H9 (cell line): ENCODE data around the gene TSPEAR. TPM values are rescaled to one million over a fixed set of nuclear protein-coding genes. Genes with fewer than 3 reads are reported as not detected.

Source experiments
- DNase-seq: peaks from one replicate; pipeline ENCODE4 v3.0.0-alpha.2; 2017
- H2AFZ ChIP-seq: one replicate; pipeline ENCODE4 v1.6.1; 2013; ENCODE audit warnings: mild to moderate bottlenecking, low read length, control low read depth, moderate library complexity
- H2AK5ac ChIP-seq: 2 replicates; pipeline ENCODE4 v1.6.1; 2013; ENCODE audit warnings: low read length, control low read depth, mixed read lengths; ENCODE audit not compliant: insufficient read length
- H2BK120ac ChIP-seq: one replicate; pipeline ENCODE4 v1.6.1; 2013; ENCODE audit warnings: low read depth, mild to moderate bottlenecking, low read length, control low read depth, inconsistent platforms; ENCODE audit not compliant: poor library complexity, severe bottlenecking
- H2BK12ac ChIP-seq: 2 replicates; pipeline ENCODE4 v1.6.1; 2013; ENCODE audit warnings: low read length, control low read depth, mixed read lengths, low read depth; ENCODE audit not compliant: insufficient read length
- H2BK15ac ChIP-seq: 2 replicates; pipeline ENCODE4 v1.6.1; 2013; ENCODE audit warnings: low read depth, low read length, control low read depth
- H2BK20ac ChIP-seq: one replicate; pipeline ENCODE4 v1.6.1; 2013; ENCODE audit warnings: low read depth, mild to moderate bottlenecking, low read length, control low read depth, inconsistent platforms; ENCODE audit not compliant: poor library complexity, severe bottlenecking
- H2BK5ac ChIP-seq: 2 replicates; pipeline ENCODE4 v1.6.1; 2013; ENCODE audit warnings: low read length, control low read depth, mixed read lengths; ENCODE audit not compliant: insufficient read length
- H3K14ac ChIP-seq: 2 replicates; pipeline ENCODE4 v1.6.1; 2013; ENCODE audit warnings: low read length, control low read depth; ENCODE audit not compliant: insufficient read depth
- H3K18ac ChIP-seq: 2 replicates; pipeline ENCODE4 v1.6.1; 2013; ENCODE audit warnings: low read depth, mild to moderate bottlenecking, mixed read lengths, low read length, control low read depth; ENCODE audit not compliant: insufficient read length
- H3K23ac ChIP-seq: 2 replicates; pipeline ENCODE4 v1.6.1; 2013; ENCODE audit warnings: low read length, control low read depth, mixed read lengths, low read depth; ENCODE audit not compliant: insufficient read length
- H3K23me2 ChIP-seq: 2 replicates; pipeline ENCODE4 v1.6.1; 2013; ENCODE audit warnings: low read depth, mild to moderate bottlenecking, mixed read lengths, low read length, control low read depth; ENCODE audit not compliant: insufficient read length, poor library complexity, severe bottlenecking
- H3K27ac ChIP-seq: 2 replicates; pipeline ENCODE4 v1.5.1; 2013; ENCODE audit warnings: low read length, control low read depth, mixed read lengths, low read depth; ENCODE audit not compliant: insufficient read length
- H3K27me3 ChIP-seq: 2 replicates; pipeline ENCODE4 v1.6.1; 2013; ENCODE audit warnings: low read length, control low read depth, inconsistent platforms; ENCODE audit not compliant: insufficient read depth
- H3K4ac ChIP-seq: 2 replicates; pipeline ENCODE4 v1.6.1; 2013; ENCODE audit warnings: low read depth, mild to moderate bottlenecking, control low read depth, inconsistent platforms, low read length, moderate library complexity
- H3K4me1 ChIP-seq: 2 replicates; pipeline ENCODE4 v1.6.1; 2013; ENCODE audit warnings: low read length, control low read depth, inconsistent platforms; ENCODE audit not compliant: insufficient read depth
- H3K4me2 ChIP-seq: 2 replicates; pipeline ENCODE4 v1.6.1; 2013; ENCODE audit warnings: low read length, control low read depth, mixed read lengths; ENCODE audit not compliant: insufficient read length, insufficient read depth
- H3K56ac ChIP-seq: 2 replicates; pipeline ENCODE4 v1.6.1; 2013; ENCODE audit warnings: low read depth, mild to moderate bottlenecking, mixed read lengths, low read length, control low read depth; ENCODE audit not compliant: insufficient read length
- H3K79me1 ChIP-seq: 2 replicates; pipeline ENCODE4 v1.6.1; 2013; ENCODE audit warnings: low read depth, mild to moderate bottlenecking, moderate library complexity, low read length, control low read depth, inconsistent platforms; ENCODE audit not compliant: insufficient read depth, poor library complexity, severe bottlenecking
- H3K79me2 ChIP-seq: 2 replicates; pipeline ENCODE4 v1.6.1; 2013; ENCODE audit warnings: low read length, control low read depth, inconsistent platforms; ENCODE audit not compliant: insufficient read depth
- H3K9ac ChIP-seq: 2 replicates; pipeline ENCODE4 v1.6.1; 2013; ENCODE audit warnings: low read length, control low read depth, mixed read lengths; ENCODE audit not compliant: insufficient read length; ENCODE audit errors: extremely low read depth
- H3K9me3 ChIP-seq: one replicate; pipeline ENCODE4 v1.6.1; 2013; ENCODE audit warnings: low read depth, low read length, inconsistent platforms; ENCODE audit not compliant: control insufficient read depth
- H3T11ph ChIP-seq: one replicate; pipeline ENCODE4 v1.6.1; 2013; ENCODE audit warnings: mild to moderate bottlenecking, low read length, control low read depth, inconsistent platforms
- H4K20me1 ChIP-seq: one replicate; pipeline ENCODE4 v1.6.1; 2013; ENCODE audit not compliant: control insufficient read depth, insufficient read length, insufficient read depth
- H4K5ac ChIP-seq: 2 replicates; pipeline ENCODE4 v1.6.1; 2013; ENCODE audit warnings: low read depth, mild to moderate bottlenecking, mixed read lengths, low read length, control low read depth; ENCODE audit not compliant: insufficient read length
- H4K8ac ChIP-seq: replicated peaks from 2 replicates; pipeline ENCODE4 v1.6.1; 2013; ENCODE audit warnings: low read length, control low read depth, mixed read lengths, low read depth; ENCODE audit not compliant: insufficient read length
- H4K91ac ChIP-seq: 2 replicates; pipeline ENCODE4 v1.6.1; 2013; ENCODE audit warnings: low read depth, mild to moderate bottlenecking, moderate library complexity, mixed read lengths, low read length, control low read depth; ENCODE audit not compliant: insufficient read length
- H3K27ac Mint-ChIP-seq, 3 experiments: 2 replicates in 2 of 3; 3 replicates in 1 of 3; pipeline ENCODE4 v1.8.0; 2020 to 2021; ENCODE audit warnings: mixed read lengths in 3 of 3, mild to moderate bottlenecking in 1 of 3, moderate library complexity in 1 of 3
- H3K27me3 Mint-ChIP-seq: 2 replicates; pipeline ENCODE4 v1.8.0; 2021; ENCODE audit warnings: low read depth, mild to moderate bottlenecking, moderate library complexity, mixed read lengths
- H3K36me3 Mint-ChIP-seq, 3 experiments: 2 replicates in 2 of 3; 3 replicates in 1 of 3; pipeline ENCODE4 v1.8.0; 2020 to 2021; ENCODE audit warnings: low read depth in 3 of 3, mixed read lengths in 3 of 3; ENCODE audit not compliant: insufficient read depth in 1 of 3
- H3K4me1 Mint-ChIP-seq, 2 experiments: 2 replicates each; pipeline ENCODE4 v1.8.0; 2020; ENCODE audit warnings: mixed read lengths in 2 of 2
- H3K4me3 Mint-ChIP-seq, 2 experiments: 2 replicates in 1 of 2; 3 replicates in 1 of 2; pipeline ENCODE4 v1.8.0; 2020 to 2021; ENCODE audit warnings: mild to moderate bottlenecking in 2 of 2, mixed read lengths in 2 of 2, moderate library complexity in 1 of 2
- H3K9me3 Mint-ChIP-seq, 2 experiments: 2 replicates in 1 of 2; 3 replicates in 1 of 2; pipeline ENCODE4 v1.8.0; 2020; ENCODE audit warnings: mild to moderate bottlenecking in 2 of 2, mixed read lengths in 2 of 2, moderate library complexity in 1 of 2
- WGBS: extraction: QIAGEN DNeasy Blood & Tissue Kit; methylation state at CpG from one replicate; pipeline ENCODE4 v1.1.7; 2013; ENCODE audit warnings: missing lambda C conversion rate, low lambda C conversion rate, mixed read lengths; ENCODE audit not compliant: insufficient read length; ENCODE audit errors: extremely low coverage; 5-methylcytosine and 5-hydroxymethylcytosine counted together
- total RNA-seq: library from RNA; stranded (reverse); gene quantifications from 2 replicates; pipeline ENCODE4 v1.2.1, GENCODE V29; 2021
- TF ChIP-seq, protein P1 (sequence below): fragments of 200-600 bp; sonication (generic); conservative IDR thresholded peaks from 3 replicates; pipeline ENCODE4 v1.8.0; 2021; ENCODE audit warnings: antibody characterized with exemption, mild to moderate bottlenecking

TSPEAR gene
- total RNA-seq, 1 experiment from 2014 or later, result 1.3 TPM

DNA sequence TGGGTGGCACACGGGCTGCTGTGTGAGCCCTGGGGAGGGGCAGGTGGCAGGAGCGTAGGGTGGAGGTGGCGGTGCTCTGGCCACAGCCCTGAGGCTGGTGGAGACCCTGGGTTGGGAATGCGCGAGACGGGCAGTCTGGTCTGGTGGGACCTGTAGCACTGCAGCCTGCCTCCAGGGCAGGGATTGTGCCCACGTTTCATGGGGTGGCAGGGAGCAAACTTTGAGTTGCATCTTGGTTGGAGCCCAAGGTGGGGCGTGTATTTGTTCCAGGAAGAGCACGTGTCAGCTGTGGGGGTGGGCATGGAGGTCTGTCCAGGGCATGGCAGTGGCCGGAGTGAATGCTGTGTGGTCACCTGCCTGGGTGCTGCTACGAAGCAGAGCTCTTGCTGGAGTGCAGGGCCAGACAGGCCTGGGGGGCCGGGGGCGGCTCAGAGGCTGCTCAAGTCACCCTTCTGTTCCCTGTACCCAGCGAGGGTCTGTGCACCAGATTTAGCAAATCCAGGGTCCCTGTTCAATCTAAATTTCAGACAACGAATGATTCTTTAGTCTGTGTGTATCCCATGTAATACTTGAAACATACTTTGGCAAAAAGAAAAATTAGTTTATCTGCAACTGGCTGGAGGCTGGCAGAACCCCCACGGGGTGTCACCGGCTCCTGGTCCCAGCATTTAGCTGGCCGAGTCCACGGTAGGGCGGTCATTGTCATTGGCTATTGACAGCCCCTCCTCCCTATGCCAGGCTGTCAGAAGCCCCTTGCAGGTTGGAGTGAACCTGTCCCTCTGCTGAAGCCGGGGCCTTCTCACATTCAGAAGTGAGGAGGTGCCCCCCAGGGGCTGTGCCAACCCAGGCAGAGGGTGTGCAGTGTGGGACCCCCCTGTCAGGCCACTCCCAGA is 198.6 kb downstream of the TSPEAR start:
- H2BK15ac ChIP-seq, result no peak overlapping the region
- H2BK5ac ChIP-seq, result no peak overlapping the region
- H3K79me1 ChIP-seq, result no peaks in the 10 kb centered on the region
- H4K20me1 ChIP-seq, result peaks cover 2% of the 10 kb centered on the region
- H2BK120ac ChIP-seq, result no peak overlapping the region
- H3K4me2 ChIP-seq, result no peak overlapping the region
- H3K36me3 Mint-ChIP-seq, result peaks cover 0 to 10% (median 3%) of the 10 kb centered on the region in 3 experiments; a peak in 5 of 7 replicates
- H3K27ac ChIP-seq, result no peak overlapping the region
- no peak overlapping the region for H2BK20ac ChIP-seq
- peak overlapping the region in 1 of 3 experiments; percentile 77; a peak in 2 of 7 replicates for H3K27ac Mint-ChIP-seq
- no peak overlapping the region for H3K9ac ChIP-seq
- TF ChIP-seq, protein P1, sequence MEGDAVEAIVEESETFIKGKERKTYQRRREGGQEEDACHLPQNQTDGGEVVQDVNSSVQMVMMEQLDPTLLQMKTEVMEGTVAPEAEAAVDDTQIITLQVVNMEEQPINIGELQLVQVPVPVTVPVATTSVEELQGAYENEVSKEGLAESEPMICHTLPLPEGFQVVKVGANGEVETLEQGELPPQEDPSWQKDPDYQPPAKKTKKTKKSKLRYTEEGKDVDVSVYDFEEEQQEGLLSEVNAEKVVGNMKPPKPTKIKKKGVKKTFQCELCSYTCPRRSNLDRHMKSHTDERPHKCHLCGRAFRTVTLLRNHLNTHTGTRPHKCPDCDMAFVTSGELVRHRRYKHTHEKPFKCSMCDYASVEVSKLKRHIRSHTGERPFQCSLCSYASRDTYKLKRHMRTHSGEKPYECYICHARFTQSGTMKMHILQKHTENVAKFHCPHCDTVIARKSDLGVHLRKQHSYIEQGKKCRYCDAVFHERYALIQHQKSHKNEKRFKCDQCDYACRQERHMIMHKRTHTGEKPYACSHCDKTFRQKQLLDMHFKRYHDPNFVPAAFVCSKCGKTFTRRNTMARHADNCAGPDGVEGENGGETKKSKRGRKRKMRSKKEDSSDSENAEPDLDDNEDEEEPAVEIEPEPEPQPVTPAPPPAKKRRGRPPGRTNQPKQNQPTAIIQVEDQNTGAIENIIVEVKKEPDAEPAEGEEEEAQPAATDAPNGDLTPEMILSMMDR, result no peak
- no peak overlapping the region for H4K8ac ChIP-seq
- no peak overlapping the region for H3K4ac ChIP-seq
- WGBS, result no CpG with 5 or more reads among the region's 21 CpGs
- DNase-seq, result no peak
- H3K4me3 Mint-ChIP-seq, result no peak overlapping the region
- no peaks in the 10 kb centered on the region for H3K79me2 ChIP-seq
- H2AK5ac ChIP-seq, result no peak overlapping the region
- no peaks in the 10 kb centered on the region for H3K9me3 Mint-ChIP-seq
- H3K27me3 Mint-ChIP-seq, result peaks cover 3% of the 10 kb centered on the region
- H3K14ac ChIP-seq, result no peak overlapping the region; the same call in 1 of the 2 replicates
- H3K23me2 ChIP-seq, result no peaks in the 10 kb centered on the region
- no peaks in the 10 kb centered on the region for H3K9me3 ChIP-seq
- H3K4me1 Mint-ChIP-seq, result peaks cover 0 to 8% of the 10 kb centered on the region in 2 experiments; a peak in 2 of 4 replicates
- no peak overlapping the region for H4K5ac ChIP-seq
- no peak overlapping the region for H2BK12ac ChIP-seq
- no peaks in the 10 kb centered on the region for H3K4me1 ChIP-seq
- H3K18ac ChIP-seq, result no peak overlapping the region
- H3K23ac ChIP-seq, result no peak overlapping the region
- H4K91ac ChIP-seq, result no peak overlapping the region
- no peaks in the 10 kb centered on the region for H3K27me3 ChIP-seq
- no peak overlapping the region for H2AFZ ChIP-seq
- no peak overlapping the region for H3T11ph ChIP-seq
- H3K56ac ChIP-seq, result no peak overlapping the region
